Stimulated activated CD8-positive, alpha-beta memory T cell treated with anti-CD3 and anti-CD28 coated beads, Interleukin-12 subunit alpha, Interleukin-12 subunit beta, amount 100 ng/mL, for 24 hours (primary cell): ENCODE results near the gene ARHGAP33.
"Not testable (repeated sequence)": the region's sequence is repeated elsewhere in the genome, so short reads cannot be mapped to it uniquely, and the experiment has no call there.

Source experiments
- DNase-seq: peaks from one replicate; pipeline ENCODE4 v3.0.0-alpha.2; 2020; ENCODE audit errors: extremely low read depth

The ARHGAP33 gene

GRCh38 chr19:35756377-35757230, 18.8 kb upstream of the ARHGAP33 start, which contains the start of gene HSPB6:
Gene HSPB6 (minus strand): TSS chr19:35757029. CDS start chr19:35757008, 21 bp downstream.
- DNase-seq = no peak

DNA sequence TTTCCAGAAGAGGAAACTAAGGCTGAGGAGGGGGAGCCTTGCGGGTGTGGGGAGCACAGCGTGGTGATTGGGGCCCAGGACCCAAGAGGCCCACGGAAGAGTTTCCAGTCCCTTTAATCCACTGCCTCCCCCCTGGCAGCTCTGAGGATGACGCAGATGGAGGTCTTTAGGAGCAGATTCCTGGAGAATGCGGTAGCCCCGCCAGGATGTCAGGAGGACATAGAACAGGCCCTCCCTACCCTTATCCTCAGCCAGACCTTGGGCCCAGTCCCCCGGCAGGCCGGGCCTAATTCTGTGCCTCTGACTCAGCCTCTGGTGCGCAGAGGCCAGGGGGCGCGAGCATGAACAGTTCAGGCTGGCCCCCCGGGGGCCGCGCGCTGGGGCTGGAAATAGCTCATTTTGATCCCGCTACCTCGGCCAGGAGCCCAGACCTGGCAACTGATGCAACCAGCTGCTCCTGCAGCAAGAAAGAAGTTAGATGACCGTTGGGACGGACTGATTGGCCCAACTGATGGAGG, 18.1 kb upstream of the ARHGAP33 start:
- DNase-seq = no peak

DNA sequence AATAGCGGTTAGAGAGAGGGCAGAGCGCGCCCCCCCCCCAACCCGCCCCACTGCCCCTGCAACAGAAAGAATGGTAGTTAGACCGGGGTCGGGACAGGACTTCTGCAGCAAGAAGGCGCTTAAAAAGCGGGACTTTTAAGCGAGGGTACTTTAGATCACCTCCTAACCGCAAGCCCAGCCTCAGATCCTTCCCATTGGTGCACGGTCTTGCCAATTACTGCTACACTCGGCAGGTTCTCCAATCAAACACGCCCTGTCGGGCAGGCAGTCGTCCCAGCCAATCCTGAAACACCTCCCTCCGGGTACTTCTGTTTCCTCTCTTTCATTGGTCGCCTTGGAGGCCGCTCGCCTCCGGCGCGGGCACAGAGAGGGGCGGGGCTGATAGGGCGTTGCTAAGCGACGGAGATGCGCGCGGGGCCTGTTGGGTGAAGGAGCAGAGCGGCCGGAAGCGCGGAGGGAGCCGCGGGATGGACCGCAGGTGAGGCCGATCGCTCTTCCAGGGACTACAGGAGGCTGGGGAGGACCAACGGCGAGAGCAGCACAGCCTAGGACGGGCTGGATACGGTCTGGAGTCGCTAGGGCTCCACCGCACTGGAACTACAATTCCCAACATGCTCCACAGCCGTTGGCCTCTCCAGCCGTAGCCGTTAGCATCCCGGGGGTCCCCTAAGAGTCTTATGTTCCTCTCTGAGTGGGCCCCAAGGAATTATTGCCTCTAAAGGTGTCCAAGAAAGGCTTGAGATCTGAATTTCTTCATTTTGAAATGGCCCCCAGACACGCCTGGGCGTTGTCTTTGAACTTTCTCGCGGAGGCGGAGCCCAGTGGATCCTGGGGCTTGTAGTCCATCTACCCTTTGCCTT, 17.4 kb upstream of the ARHGAP33 start, which contains the start of gene PROSER3:
TSS of gene PROSER3 (plus strand) at position 428 of the 860 bp plus-strand sequence. CDS start at position 468, 40 bp downstream.
- peak; percentile 95 for DNase-seq

GRCh38 chr19:35759697-35760096, 15.7 kb upstream of the ARHGAP33 start:
- DNase-seq = no peak

DNA sequence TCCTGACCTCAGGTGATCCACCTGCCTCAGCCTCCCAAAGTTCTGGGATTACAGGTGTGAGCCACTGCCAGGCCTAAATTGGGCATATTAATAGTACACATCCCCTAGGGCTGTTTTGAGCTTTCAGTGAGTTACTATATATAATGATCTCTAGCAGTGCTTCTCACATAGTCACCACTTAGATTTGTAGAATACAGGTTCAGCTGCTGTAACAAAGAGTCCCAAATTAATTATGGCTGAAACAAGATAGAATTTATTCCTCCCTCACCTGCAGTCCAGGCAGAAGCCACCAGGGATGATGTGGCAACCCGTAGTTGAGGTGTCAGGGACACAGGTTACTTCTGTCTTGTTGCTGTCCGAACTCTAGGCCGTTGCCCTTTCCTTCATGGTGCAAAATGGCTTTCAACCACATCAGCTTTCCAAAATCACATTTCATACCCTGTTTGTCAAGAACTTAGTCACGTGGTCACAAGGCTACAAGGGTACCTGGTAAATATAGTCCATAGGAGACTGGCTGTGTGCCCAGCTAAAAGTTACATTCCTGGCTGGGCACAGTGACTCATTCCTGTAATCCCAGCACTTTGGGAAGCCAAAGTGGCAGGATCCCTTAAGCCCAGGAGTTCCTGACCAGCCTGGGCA, 14.5 kb upstream of the ARHGAP33 start:
- DNase-seq = no peak

- DNase-seq = no peak
These were observed 10.7 kb upstream of the ARHGAP33 start for GRCh38 chr19:35764432-35765315.

GRCh38 chr19:35766571-35767104, 8.7 kb upstream of the ARHGAP33 start:
- DNase-seq = no peak

GRCh38 chr19:35767288-35768081, 7.9 kb upstream of the ARHGAP33 start:
- no peak for DNase-seq

- DNase-seq = no peak
These were observed 7.3 kb upstream of the ARHGAP33 start for GRCh38 chr19:35768082-35768421.

DNA sequence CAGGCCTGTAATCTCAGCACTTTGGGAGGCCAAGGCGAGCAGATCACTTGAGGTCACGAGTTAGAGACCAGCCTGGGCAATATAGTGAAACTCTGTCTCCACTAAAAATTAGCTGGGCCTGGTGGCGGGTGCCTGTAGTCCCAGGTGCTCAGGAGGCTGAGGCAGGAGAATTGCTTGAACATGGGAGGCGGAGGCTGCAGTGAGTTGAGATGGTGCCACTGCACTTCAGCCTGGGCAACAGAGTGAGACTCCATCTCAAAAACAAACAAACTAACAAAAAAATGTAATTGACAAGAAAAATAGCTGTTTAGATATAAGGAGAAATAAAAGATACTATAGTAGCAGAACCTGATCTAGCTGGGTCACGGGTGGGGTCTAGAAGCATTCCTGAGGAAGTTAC, 3.0 kb upstream of the ARHGAP33 start:
- DNase-seq = not testable (repeated sequence)

DNA sequence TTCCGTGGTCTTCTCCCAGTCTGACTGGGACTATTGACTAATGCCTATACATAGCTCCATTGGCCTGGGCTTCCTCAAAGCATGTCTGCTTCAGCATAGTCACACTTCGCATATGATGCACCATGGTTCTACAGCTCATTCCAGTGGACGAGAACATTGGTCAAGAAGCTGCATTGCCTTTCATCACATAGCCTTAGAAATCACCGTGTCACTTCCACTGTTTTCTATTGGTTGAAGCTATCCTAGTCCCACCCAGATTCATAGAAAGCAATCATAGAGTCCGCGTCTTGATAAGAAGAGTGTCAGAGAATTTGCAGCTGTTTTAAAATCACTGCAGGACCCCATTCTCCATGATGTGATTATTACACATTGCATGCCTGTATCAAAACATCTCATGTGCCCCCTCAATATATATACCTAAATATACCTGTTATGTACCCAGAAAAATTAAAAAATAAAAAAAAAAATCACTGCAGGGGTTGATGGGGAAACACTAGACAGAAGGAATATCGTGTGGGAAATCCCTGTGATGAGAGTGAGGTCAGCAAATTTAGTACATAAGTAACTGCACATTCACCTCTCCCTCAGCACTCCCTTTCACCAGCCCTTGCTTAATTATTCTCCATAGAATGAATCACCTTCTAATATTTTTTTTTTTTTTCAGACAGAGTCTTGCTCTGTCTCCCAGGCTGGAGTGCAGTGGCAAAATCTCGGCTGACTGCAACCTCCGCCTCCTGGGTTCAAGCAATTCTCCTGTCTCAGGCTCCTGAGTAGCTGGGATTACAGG, 2.2 kb upstream of the ARHGAP33 start:
- no peak for DNase-seq

DNA sequence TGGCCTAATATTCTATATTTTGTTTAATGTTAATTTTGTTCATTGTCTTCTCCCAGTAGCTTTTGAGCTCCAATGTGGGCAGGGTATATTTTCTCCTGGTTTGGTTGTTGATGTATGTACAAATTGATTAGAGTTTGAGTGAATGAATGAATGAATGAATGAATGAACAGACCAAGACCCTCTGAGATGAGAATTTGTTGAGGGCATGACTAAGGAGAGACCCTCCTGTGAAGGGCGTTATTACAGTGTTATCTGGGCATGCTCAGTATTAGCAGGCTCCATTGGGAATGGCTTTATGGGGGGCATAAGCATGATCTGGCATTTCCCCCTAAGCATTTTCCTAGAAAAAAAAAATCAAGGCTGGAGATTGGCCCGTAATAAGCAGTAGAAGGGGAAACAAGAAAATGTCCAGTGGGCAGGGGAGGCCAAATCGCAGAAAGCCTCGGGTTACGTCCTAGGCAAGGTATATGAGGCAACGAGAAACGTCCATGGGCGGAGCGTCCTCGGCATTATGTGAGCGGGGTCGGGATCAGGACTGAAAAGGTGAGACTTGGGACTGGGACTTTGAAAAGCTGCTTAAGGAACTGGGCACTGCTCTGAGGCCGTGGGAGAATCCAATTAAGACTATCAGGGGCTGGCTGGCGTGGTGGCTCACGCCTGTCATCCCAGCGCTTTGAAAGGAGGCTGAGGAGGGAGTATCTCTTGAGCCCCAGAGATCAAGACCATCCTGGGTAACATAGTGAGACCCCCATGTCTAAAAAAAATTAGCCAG, 904 bp upstream of the ARHGAP33 start:
- no peak for DNase-seq

- no peak for DNase-seq
These were observed 392 bp upstream of the ARHGAP33 start for GRCh38 chr19:35775046-35775297.

- no peak for DNase-seq
These were observed 881 bp downstream of the ARHGAP33 start for GRCh38 chr19:35776102-35776788.

- DNase-seq = no peak
These were observed 1.9 kb downstream of the ARHGAP33 start for GRCh38 chr19:35777086-35777841.

- DNase-seq = no peak
These were observed 2.6 kb downstream of the ARHGAP33 start for GRCh38 chr19:35777961-35778360.

DNA sequence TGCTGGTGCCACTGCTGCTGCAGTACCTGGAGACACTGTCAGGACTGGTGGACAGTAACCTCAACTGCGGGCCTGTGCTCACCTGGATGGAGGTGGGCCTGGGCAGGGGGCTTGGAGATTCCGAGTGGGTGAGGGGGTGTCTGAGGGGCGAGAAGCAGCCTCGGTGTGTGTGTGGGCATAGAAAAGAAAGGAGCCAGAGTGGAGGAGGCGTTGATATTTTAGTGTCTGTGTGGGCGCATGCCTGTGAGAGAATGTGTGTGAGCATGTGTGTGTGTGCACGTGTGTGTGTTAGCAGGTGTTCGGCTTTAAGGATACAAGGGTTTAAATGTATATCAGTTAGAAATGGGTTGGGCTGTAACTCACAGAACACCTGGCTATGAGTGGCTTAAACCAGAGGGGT, 3.7 kb downstream of the ARHGAP33 start:
- no peak for DNase-seq
